H9 (cell line): ENCODE measurements around the gene PARP3. TPM values are rescaled to one million over a fixed set of nuclear protein-coding genes. Genes with fewer than 3 reads are reported as not detected.

ENCODE experiments used
- DNase-seq: peaks from one replicate; pipeline ENCODE4 v3.0.0-alpha.2; 2017
- H2AFZ ChIP-seq: one replicate; pipeline ENCODE4 v1.6.1; 2013; ENCODE audit warnings: mild to moderate bottlenecking, low read length, control low read depth, moderate library complexity
- H2AK5ac ChIP-seq: 2 replicates; pipeline ENCODE4 v1.6.1; 2013; ENCODE audit warnings: low read length, control low read depth, mixed read lengths; ENCODE audit not compliant: insufficient read length
- H2BK120ac ChIP-seq: one replicate; pipeline ENCODE4 v1.6.1; 2013; ENCODE audit warnings: low read depth, mild to moderate bottlenecking, low read length, control low read depth, inconsistent platforms; ENCODE audit not compliant: poor library complexity, severe bottlenecking
- H2BK12ac ChIP-seq: 2 replicates; pipeline ENCODE4 v1.6.1; 2013; ENCODE audit warnings: low read length, control low read depth, mixed read lengths, low read depth; ENCODE audit not compliant: insufficient read length
- H2BK15ac ChIP-seq: 2 replicates; pipeline ENCODE4 v1.6.1; 2013; ENCODE audit warnings: low read depth, low read length, control low read depth
- H2BK20ac ChIP-seq: one replicate; pipeline ENCODE4 v1.6.1; 2013; ENCODE audit warnings: low read depth, mild to moderate bottlenecking, low read length, control low read depth, inconsistent platforms; ENCODE audit not compliant: poor library complexity, severe bottlenecking
- H2BK5ac ChIP-seq: 2 replicates; pipeline ENCODE4 v1.6.1; 2013; ENCODE audit warnings: low read length, control low read depth, mixed read lengths; ENCODE audit not compliant: insufficient read length
- H3K14ac ChIP-seq: 2 replicates; pipeline ENCODE4 v1.6.1; 2013; ENCODE audit warnings: low read length, control low read depth; ENCODE audit not compliant: insufficient read depth
- H3K18ac ChIP-seq: 2 replicates; pipeline ENCODE4 v1.6.1; 2013; ENCODE audit warnings: low read depth, mild to moderate bottlenecking, mixed read lengths, low read length, control low read depth; ENCODE audit not compliant: insufficient read length
- H3K23ac ChIP-seq: 2 replicates; pipeline ENCODE4 v1.6.1; 2013; ENCODE audit warnings: low read length, control low read depth, mixed read lengths, low read depth; ENCODE audit not compliant: insufficient read length
- H3K23me2 ChIP-seq: 2 replicates; pipeline ENCODE4 v1.6.1; 2013; ENCODE audit warnings: low read depth, mild to moderate bottlenecking, mixed read lengths, low read length, control low read depth; ENCODE audit not compliant: insufficient read length, poor library complexity, severe bottlenecking
- H3K27ac ChIP-seq: 2 replicates; pipeline ENCODE4 v1.5.1; 2013; ENCODE audit warnings: low read length, control low read depth, mixed read lengths, low read depth; ENCODE audit not compliant: insufficient read length
- H3K27me3 ChIP-seq: 2 replicates; pipeline ENCODE4 v1.6.1; 2013; ENCODE audit warnings: low read length, control low read depth, inconsistent platforms; ENCODE audit not compliant: insufficient read depth
- H3K4ac ChIP-seq: 2 replicates; pipeline ENCODE4 v1.6.1; 2013; ENCODE audit warnings: low read depth, mild to moderate bottlenecking, control low read depth, inconsistent platforms, low read length, moderate library complexity
- H3K4me1 ChIP-seq: 2 replicates; pipeline ENCODE4 v1.6.1; 2013; ENCODE audit warnings: low read length, control low read depth, inconsistent platforms; ENCODE audit not compliant: insufficient read depth
- H3K4me2 ChIP-seq: 2 replicates; pipeline ENCODE4 v1.6.1; 2013; ENCODE audit warnings: low read length, control low read depth, mixed read lengths; ENCODE audit not compliant: insufficient read length, insufficient read depth
- H3K56ac ChIP-seq: 2 replicates; pipeline ENCODE4 v1.6.1; 2013; ENCODE audit warnings: low read depth, mild to moderate bottlenecking, mixed read lengths, low read length, control low read depth; ENCODE audit not compliant: insufficient read length
- H3K79me1 ChIP-seq: 2 replicates; pipeline ENCODE4 v1.6.1; 2013; ENCODE audit warnings: low read depth, mild to moderate bottlenecking, moderate library complexity, low read length, control low read depth, inconsistent platforms; ENCODE audit not compliant: insufficient read depth, poor library complexity, severe bottlenecking
- H3K79me2 ChIP-seq: 2 replicates; pipeline ENCODE4 v1.6.1; 2013; ENCODE audit warnings: low read length, control low read depth, inconsistent platforms; ENCODE audit not compliant: insufficient read depth
- H3K9ac ChIP-seq: 2 replicates; pipeline ENCODE4 v1.6.1; 2013; ENCODE audit warnings: low read length, control low read depth, mixed read lengths; ENCODE audit not compliant: insufficient read length; ENCODE audit errors: extremely low read depth
- H3K9me3 ChIP-seq: one replicate; pipeline ENCODE4 v1.6.1; 2013; ENCODE audit warnings: low read depth, low read length, inconsistent platforms; ENCODE audit not compliant: control insufficient read depth
- H3T11ph ChIP-seq: one replicate; pipeline ENCODE4 v1.6.1; 2013; ENCODE audit warnings: mild to moderate bottlenecking, low read length, control low read depth, inconsistent platforms
- H4K20me1 ChIP-seq: one replicate; pipeline ENCODE4 v1.6.1; 2013; ENCODE audit not compliant: control insufficient read depth, insufficient read length, insufficient read depth
- H4K5ac ChIP-seq: 2 replicates; pipeline ENCODE4 v1.6.1; 2013; ENCODE audit warnings: low read depth, mild to moderate bottlenecking, mixed read lengths, low read length, control low read depth; ENCODE audit not compliant: insufficient read length
- H4K8ac ChIP-seq: replicated peaks from 2 replicates; pipeline ENCODE4 v1.6.1; 2013; ENCODE audit warnings: low read length, control low read depth, mixed read lengths, low read depth; ENCODE audit not compliant: insufficient read length
- H4K91ac ChIP-seq: 2 replicates; pipeline ENCODE4 v1.6.1; 2013; ENCODE audit warnings: low read depth, mild to moderate bottlenecking, moderate library complexity, mixed read lengths, low read length, control low read depth; ENCODE audit not compliant: insufficient read length
- H3K27ac Mint-ChIP-seq, 3 experiments: 2 replicates in 2 of 3; 3 replicates in 1 of 3; pipeline ENCODE4 v1.8.0; 2020 to 2021; ENCODE audit warnings: mixed read lengths in 3 of 3, mild to moderate bottlenecking in 1 of 3, moderate library complexity in 1 of 3
- H3K27me3 Mint-ChIP-seq: 2 replicates; pipeline ENCODE4 v1.8.0; 2021; ENCODE audit warnings: low read depth, mild to moderate bottlenecking, moderate library complexity, mixed read lengths
- H3K36me3 Mint-ChIP-seq, 3 experiments: 2 replicates in 2 of 3; 3 replicates in 1 of 3; pipeline ENCODE4 v1.8.0; 2020 to 2021; ENCODE audit warnings: low read depth in 3 of 3, mixed read lengths in 3 of 3; ENCODE audit not compliant: insufficient read depth in 1 of 3
- H3K4me1 Mint-ChIP-seq, 2 experiments: 2 replicates each; pipeline ENCODE4 v1.8.0; 2020; ENCODE audit warnings: mixed read lengths in 2 of 2
- H3K4me3 Mint-ChIP-seq, 2 experiments: 2 replicates in 1 of 2; 3 replicates in 1 of 2; pipeline ENCODE4 v1.8.0; 2020 to 2021; ENCODE audit warnings: mild to moderate bottlenecking in 2 of 2, mixed read lengths in 2 of 2, moderate library complexity in 1 of 2
- H3K9me3 Mint-ChIP-seq, 2 experiments: 2 replicates in 1 of 2; 3 replicates in 1 of 2; pipeline ENCODE4 v1.8.0; 2020; ENCODE audit warnings: mild to moderate bottlenecking in 2 of 2, mixed read lengths in 2 of 2, moderate library complexity in 1 of 2
- WGBS: extraction: QIAGEN DNeasy Blood & Tissue Kit; methylation state at CpG from one replicate; pipeline ENCODE4 v1.1.7; 2013; ENCODE audit warnings: missing lambda C conversion rate, low lambda C conversion rate, mixed read lengths; ENCODE audit not compliant: insufficient read length; ENCODE audit errors: extremely low coverage; 5-methylcytosine and 5-hydroxymethylcytosine counted together
- total RNA-seq: library from RNA; stranded (reverse); gene quantifications from 2 replicates; pipeline ENCODE4 v1.2.1, GENCODE V29; 2021
- TF ChIP-seq, protein P1 (sequence below): fragments of 200-600 bp; sonication (generic); conservative IDR thresholded peaks from 3 replicates; pipeline ENCODE4 v1.8.0; 2021; ENCODE audit warnings: antibody characterized with exemption, mild to moderate bottlenecking

Gene PARP3
- total RNA-seq, 1 experiment from 2014 or later: 1.3 TPM

- no peak overlapping the region for H3K14ac ChIP-seq
- no peak overlapping the region for H3K18ac ChIP-seq
- H3K79me1 ChIP-seq: no peaks in the 10 kb centered on the region
- H3K4me2 ChIP-seq: no peak overlapping the region
- no peaks in the 10 kb centered on the region for H3K9me3 Mint-ChIP-seq
- no peaks in the 10 kb centered on the region for H3K23me2 ChIP-seq
- H2BK20ac ChIP-seq: no peak overlapping the region
- no peaks in the 10 kb centered on the region for H3K9me3 ChIP-seq
- no peak overlapping the region for H2BK12ac ChIP-seq
- no peak overlapping the region for H2BK5ac ChIP-seq
- no peak overlapping the region for H3K27ac Mint-ChIP-seq
- H3T11ph ChIP-seq: no peak overlapping the region
- no peak overlapping the region for H3K4ac ChIP-seq
- no peak overlapping the region for H2AFZ ChIP-seq
- H3K56ac ChIP-seq: no peak overlapping the region
- no peak overlapping the region for H2BK15ac ChIP-seq
- no peak overlapping the region for H3K23ac ChIP-seq
- H3K36me3 Mint-ChIP-seq: peaks cover 16 to 36% (median 20%) of the 10 kb centered on the region in 3 experiments; a peak in 6 of 7 replicates
- WGBS: no CpG with 5 or more reads among the region's 5 CpGs
- no peak overlapping the region for H3K27ac ChIP-seq
- no peak overlapping the region for H3K9ac ChIP-seq
- H2BK120ac ChIP-seq: no peak overlapping the region
- H4K91ac ChIP-seq: no peak overlapping the region
- H3K4me1 Mint-ChIP-seq: no peaks in the 10 kb centered on the region
- H3K4me1 ChIP-seq: no peaks in the 10 kb centered on the region
- H4K5ac ChIP-seq: no peak overlapping the region
- no peaks in the 10 kb centered on the region; the same call in 1 of the 2 replicates for H3K27me3 Mint-ChIP-seq
- TF ChIP-seq, protein P1, sequence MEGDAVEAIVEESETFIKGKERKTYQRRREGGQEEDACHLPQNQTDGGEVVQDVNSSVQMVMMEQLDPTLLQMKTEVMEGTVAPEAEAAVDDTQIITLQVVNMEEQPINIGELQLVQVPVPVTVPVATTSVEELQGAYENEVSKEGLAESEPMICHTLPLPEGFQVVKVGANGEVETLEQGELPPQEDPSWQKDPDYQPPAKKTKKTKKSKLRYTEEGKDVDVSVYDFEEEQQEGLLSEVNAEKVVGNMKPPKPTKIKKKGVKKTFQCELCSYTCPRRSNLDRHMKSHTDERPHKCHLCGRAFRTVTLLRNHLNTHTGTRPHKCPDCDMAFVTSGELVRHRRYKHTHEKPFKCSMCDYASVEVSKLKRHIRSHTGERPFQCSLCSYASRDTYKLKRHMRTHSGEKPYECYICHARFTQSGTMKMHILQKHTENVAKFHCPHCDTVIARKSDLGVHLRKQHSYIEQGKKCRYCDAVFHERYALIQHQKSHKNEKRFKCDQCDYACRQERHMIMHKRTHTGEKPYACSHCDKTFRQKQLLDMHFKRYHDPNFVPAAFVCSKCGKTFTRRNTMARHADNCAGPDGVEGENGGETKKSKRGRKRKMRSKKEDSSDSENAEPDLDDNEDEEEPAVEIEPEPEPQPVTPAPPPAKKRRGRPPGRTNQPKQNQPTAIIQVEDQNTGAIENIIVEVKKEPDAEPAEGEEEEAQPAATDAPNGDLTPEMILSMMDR: no peak
- no peak overlapping the region for H4K8ac ChIP-seq
- no peak overlapping the region for H3K4me3 Mint-ChIP-seq
- DNase-seq: peak; percentile 45
- no peaks in the 10 kb centered on the region for H3K27me3 ChIP-seq
- no peaks in the 10 kb centered on the region for H3K79me2 ChIP-seq
- H4K20me1 ChIP-seq: no peaks in the 10 kb centered on the region
- H2AK5ac ChIP-seq: no peak overlapping the region
Measured at GRCh38 chr3:51929420-51930003, 12.7 kb upstream of the PARP3 start.
